BJ (cell line): Measurements from ENCODE around the gene PHLPP2. TPM values are rescaled to one million over a fixed set of nuclear protein-coding genes. Genes with fewer than 3 reads are reported as not detected.

Experiments
- CTCF ChIA-PET: fragments of 350-600 bp; formaldehyde crosslinking; extraction: SDS; loops from one replicate; lab custom pipeline; 2021; ENCODE audit warnings: antibody characterized with exemption, inconsistent platforms; lab: Yijun Ruan, JAX
- POLR2A ChIA-PET: fragments of 300-600 bp; sonication (Branson Sonifier 250); formaldehyde crosslinking; extraction: SDS; loops from one replicate; lab custom pipeline; 2021; ENCODE audit warnings: antibody characterized with exemption; lab: Charles Lee
- DNase-seq: peaks from one replicate; pipeline ENCODE4 v3.0.0-alpha.2; 2011; ENCODE audit warnings: low read depth
- H3K27me3 ChIP-seq: 2 replicates; pipeline ENCODE4 v1.6.0; 2011; ENCODE audit warnings: low read length; ENCODE audit not compliant: control insufficient read depth, insufficient read depth
- H3K36me3 ChIP-seq: 2 replicates; pipeline ENCODE4 v1.5.1; 2011; ENCODE audit warnings: low read length; ENCODE audit not compliant: control insufficient read depth, insufficient read depth
- H3K4me3 ChIP-seq: 2 replicates; pipeline ENCODE4 v1.5.1; 2011; ENCODE audit warnings: low read depth, mild to moderate bottlenecking, control low read depth, low read length
- CTCF ChIP-seq: IDR thresholded peaks from 2 replicates; pipeline ENCODE4 v1.5.1; 2011; ENCODE audit warnings: low read depth, mild to moderate bottlenecking, control low read depth, inconsistent platforms, low read length, moderate library complexity; ENCODE audit not compliant: insufficient read depth
- polyA plus RNA-seq: library from polyadenylated mRNA; depleted of rRNA; stranded (reverse); fragments of >200 nt; gene quantifications from 2 replicates; pipeline ENCODE4 v1.2.3, GENCODE V29; 2011

Gene PHLPP2
- polyA plus RNA-seq, 1 experiment = 7.9 TPM

- POLR2A ChIA-PET = no interaction called here
- Histone ChIP-seq H3K27me3 (no peaks in the 10 kb centered on the region), H3K4me3 (no peak overlapping the region), H3K36me3 (no peaks in the 10 kb centered on the region)
- CTCF ChIA-PET = interaction anchor here (1.1 kb wide), 1 partner anchor 8 kb away, joined by 4 read pairs; no protein-coding TSS in a partner anchor
- no peak for TF ChIP-seq CTCF
- no peak for DNase-seq
Measured at GRCh38 chr16:71708696-71709095, 15.8 kb downstream of the PHLPP2 start.

- Histone ChIP-seq H3K27me3 (no peaks in the 10 kb centered on the region), H3K36me3 (no peaks in the 10 kb centered on the region), H3K4me3 (no peak overlapping the region)
- no peak for TF ChIP-seq CTCF
- POLR2A ChIA-PET = no interaction called here
- CTCF ChIA-PET = interaction anchor here (1.9 kb wide), 1 partner anchor 175 kb away, joined by 4 read pairs; no protein-coding TSS in a partner anchor
- DNase-seq = no peak
Measured at GRCh38 chr16:71707199-71707598, 17.3 kb downstream of the PHLPP2 start.

- no peak for TF ChIP-seq CTCF
- ChIA-PET POLR2A (no interaction called here), CTCF (no interaction called here)
- Histone ChIP-seq H3K4me3 (no peak overlapping the region), H3K27me3 (no peaks in the 10 kb centered on the region), H3K36me3 (no peaks in the 10 kb centered on the region)
- DNase-seq = no peak
Measured at GRCh38 chr16:71706046-71706445, 18.5 kb downstream of the PHLPP2 start.

- POLR2A ChIA-PET = no interaction called here
- CTCF ChIA-PET = no interaction called here
- TF ChIP-seq CTCF = no peak
Measured at GRCh38 chr16:71703333-71703732, 21.2 kb downstream of the PHLPP2 start.

GRCh38 chr16:71700831-71701230 is 23.7 kb downstream of the PHLPP2 start:
- POLR2A ChIA-PET = no interaction called here
- TF ChIP-seq CTCF = no peak
- CTCF ChIA-PET = interaction anchor here (0.6 to 1.6 kb wide), 4 partner anchors 8 to 261 kb away, joined by 3 to 4 read pairs (median 3); no protein-coding TSS in a partner anchor

More at GRCh38 chr16:71703333-71703732, 21.2 kb downstream of the PHLPP2 start:
- DNase-seq = no peak
- Histone ChIP-seq H3K36me3 (peaks cover 8% of the 10 kb centered on the region), H3K4me3 (no peak overlapping the region), H3K27me3 (no peaks in the 10 kb centered on the region)

More at GRCh38 chr16:71700831-71701230, 23.7 kb downstream of the PHLPP2 start:
- Histone ChIP-seq H3K4me3 (no peak overlapping the region), H3K27me3 (no peaks in the 10 kb centered on the region), H3K36me3 (peaks cover 9% of the 10 kb centered on the region)
- DNase-seq = no peak
